ENCODE results near the gene UBE3A.

DNA sequence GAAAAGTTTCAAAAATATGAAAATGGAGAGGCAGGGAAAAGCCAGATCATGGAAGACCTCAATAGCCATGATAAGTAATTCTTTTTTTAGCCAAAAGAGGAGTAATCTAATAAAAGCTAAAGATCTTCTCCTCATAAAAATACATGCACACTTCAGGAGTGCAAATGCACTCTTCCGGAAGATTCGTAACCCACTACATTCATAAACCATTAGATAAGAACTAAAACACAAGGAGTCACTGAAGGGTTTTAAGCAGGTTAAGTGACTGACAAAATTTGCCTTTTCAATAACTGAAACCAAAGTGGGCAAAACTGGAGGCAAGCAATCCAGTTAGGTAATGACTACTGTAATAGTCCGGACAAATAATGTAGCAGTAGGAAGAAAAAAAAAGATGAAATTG, 46.0 kb downstream of the UBE3A start:
- no peak for TF ChIP-seq TARDBP (IDR thresholded peaks at IDR 0.05)
- no peak for TF ChIP-seq BHLHE40 (IDR thresholded peaks at IDR 0.05; ENCODE audit: borderline replicate concordance)
- TF ChIP-seq ARNT (IDR thresholded peaks at IDR 0.05) = no peak
- no peak for TF ChIP-seq FOXA1 (IDR thresholded peaks at IDR 0.05)

Data from HEK293T (cell line).